Stimulated activated CD4-positive, alpha-beta T cell treated with anti-CD3 and anti-CD28 coated beads, Interleukin-12 subunit alpha, Interleukin-12 subunit beta, amount 100 ng/mL, for 48 hours (primary cell): ENCODE results near the gene PIP4K2C.

Experiments
- DNase-seq, 3 donors: peaks; one replicate each; pipeline ENCODE4 v3.0.0-alpha.2; 2020; ENCODE audit warnings: low read depth in 2 of 3, low spot score in 1 of 3

PIP4K2C gene

GRCh38 chr12:57590864-57591781 lies at the start of gene PIP4K2C:
PIP4K2C (plus strand) TSS chr12:57591192; CDS start chr12:57591290, 98 bp downstream.
- DNase-seq: peak; percentile 58 to 77 (median 62)

DNA sequence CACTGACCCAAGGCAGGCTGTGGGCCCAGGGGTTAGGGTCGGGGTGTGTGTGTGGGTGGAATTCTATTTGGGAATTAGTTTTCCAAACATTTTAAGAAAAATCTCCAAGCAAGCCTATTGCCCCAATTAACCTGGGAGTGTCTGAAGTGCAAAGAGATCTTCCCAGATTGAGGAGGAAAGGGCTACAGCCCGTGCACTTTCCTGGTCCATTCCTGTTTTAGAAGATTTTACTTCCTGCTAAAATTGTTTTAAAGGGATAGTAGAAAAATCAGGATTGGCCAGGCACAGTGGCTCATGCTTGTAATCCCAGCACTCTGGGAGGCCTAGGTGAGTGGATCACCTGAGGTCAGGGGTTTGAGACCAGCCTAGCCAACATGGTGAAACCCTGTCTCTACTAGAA lies 49.3 kb upstream of the PIP4K2C start:
- DNase-seq: no peak

- no peak for DNase-seq
Measured at GRCh38 chr12:57543581-57543980, 47.4 kb upstream of the PIP4K2C start.

- no peak for DNase-seq
Measured at GRCh38 chr12:57545809-57546437, 45.1 kb upstream of the PIP4K2C start.

- DNase-seq: peak; percentile 93 to 94 (median 93)
Measured at GRCh38 chr12:57546438-57547287, 44.3 kb upstream of the PIP4K2C start, which contains the start of gene DCTN2. DCTN2 (minus strand) TSS chr12:57547192; CDS start chr12:57547063, 129 bp downstream.

GRCh38 chr12:57547288-57548012 lies 43.5 kb upstream of the PIP4K2C start:
- DNase-seq: no peak

DNA sequence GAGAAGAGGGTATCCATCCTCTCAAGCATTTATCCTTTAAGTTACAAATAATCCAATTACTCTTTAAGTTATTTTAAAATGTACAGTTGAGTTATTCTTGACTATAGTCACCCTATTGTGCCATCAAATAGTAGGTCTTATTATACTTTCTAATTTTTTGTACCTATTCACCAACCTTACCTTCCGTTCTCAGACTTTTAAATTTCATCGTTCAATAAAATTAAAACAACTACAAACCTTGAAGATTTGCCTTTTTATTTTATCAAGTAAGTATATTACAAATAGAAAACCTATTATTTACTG lies 43.0 kb upstream of the PIP4K2C start:
- DNase-seq: no peak

DNA sequence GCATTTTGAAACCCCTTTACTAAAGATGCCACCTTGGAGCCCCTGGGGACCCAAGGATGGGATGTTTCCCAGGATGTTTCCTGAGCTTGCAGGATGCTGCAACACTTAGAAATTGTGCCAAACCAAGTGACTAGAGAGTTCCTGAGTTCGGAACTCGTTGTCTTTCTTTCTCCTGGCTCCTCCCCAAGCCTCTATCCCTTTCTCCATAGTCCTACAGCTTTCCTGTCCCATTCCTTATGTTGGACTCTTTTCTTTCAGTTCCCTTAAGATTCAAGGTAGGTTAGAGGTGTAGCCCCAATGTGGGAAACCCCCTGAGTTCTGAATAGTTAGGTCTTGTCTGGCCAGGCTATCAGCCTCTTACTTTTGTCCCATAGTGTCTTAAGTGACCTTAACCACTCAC lies 42.5 kb upstream of the PIP4K2C start:
- no peak for DNase-seq

DNA sequence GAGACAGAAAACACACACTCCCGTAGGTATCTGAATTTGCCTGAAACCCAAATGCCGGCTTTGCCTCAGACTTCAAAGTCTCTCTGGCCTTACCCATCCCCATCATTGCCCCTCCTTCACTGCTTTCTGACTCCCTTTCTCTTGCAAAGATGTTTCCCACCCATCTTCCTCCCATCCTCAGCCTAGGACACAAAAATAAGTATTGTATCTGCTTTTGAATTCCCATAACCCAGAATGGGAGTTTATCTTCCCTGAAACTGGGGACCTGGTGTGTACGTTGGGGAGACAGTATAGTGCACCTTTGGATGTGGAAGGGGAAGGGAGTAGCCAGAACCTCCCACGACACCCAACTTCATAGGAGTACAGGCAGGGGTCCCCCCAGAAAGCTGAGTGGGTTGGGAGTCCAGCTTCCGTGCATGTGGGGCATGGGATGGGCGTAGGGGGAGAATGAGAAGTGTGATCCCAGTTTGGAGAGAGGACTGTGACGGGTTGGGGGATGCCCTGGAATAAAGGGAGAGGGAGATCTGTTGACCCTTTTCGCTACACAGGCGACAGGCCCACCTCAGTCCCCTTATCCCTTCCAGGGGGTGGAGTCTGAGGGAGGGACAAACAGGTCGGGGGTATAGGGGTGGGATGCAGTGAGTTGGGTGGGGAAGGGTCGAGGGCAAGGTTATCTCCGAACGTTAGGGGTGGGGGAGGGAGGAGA lies 41.6 kb upstream of the PIP4K2C start:
- no peak for DNase-seq

GRCh38 chr12:57549909-57550640 lies 40.9 kb upstream of the PIP4K2C start, which contains the start of gene KIF5A:
KIF5A (plus strand) TSS chr12:57550044; CDS start chr12:57550272, 228 bp downstream.
- DNase-seq: peak; percentile 28 to 44 (median 40)

- no peak for DNase-seq
Measured at GRCh38 chr12:57550641-57551549, 40.1 kb upstream of the PIP4K2C start.

- DNase-seq: no peak
Measured at GRCh38 chr12:57551637-57552305, 39.2 kb upstream of the PIP4K2C start.

DNA sequence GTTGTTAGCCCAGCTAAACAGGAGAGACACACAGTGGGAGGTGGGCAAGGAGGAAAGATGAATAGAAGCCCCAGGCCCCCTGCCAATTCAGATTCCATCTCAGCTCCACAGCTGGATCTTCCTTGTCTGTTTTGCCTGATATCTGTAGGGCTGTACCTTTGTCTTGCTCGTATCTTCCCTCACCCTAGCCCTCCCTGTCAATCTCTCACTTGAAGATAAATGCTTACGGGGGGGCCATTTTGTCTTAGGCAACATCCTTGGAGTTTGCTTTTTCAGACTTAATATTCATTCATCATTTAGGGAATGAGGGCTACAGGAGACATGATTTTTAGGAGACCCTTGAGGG lies 38.7 kb upstream of the PIP4K2C start:
- no peak for DNase-seq

- no peak for DNase-seq
Measured at GRCh38 chr12:57552835-57553313, 38.1 kb upstream of the PIP4K2C start.

- no peak for DNase-seq
Measured at GRCh38 chr12:57553343-57554202, 37.4 kb upstream of the PIP4K2C start.

DNA sequence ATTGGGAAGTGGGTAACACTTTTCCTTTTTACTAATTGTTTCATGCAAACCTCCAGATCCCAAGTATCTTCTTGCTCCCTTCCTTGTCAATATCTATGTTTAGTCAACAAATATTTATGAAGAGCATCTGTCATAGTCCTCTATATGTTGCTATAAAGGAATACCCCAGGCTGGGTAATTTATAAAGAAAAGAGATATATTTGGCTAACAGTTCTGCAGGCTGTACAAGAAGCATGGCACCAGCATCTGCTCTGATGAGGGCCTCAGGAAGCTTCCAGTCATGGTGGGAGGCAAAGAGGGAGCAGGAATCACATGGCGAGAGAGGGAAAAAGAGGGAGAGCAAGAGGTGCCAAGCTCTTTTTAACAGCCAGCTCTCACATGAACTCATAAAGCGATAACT lies 36.5 kb upstream of the PIP4K2C start:
- DNase-seq: no peak

DNA sequence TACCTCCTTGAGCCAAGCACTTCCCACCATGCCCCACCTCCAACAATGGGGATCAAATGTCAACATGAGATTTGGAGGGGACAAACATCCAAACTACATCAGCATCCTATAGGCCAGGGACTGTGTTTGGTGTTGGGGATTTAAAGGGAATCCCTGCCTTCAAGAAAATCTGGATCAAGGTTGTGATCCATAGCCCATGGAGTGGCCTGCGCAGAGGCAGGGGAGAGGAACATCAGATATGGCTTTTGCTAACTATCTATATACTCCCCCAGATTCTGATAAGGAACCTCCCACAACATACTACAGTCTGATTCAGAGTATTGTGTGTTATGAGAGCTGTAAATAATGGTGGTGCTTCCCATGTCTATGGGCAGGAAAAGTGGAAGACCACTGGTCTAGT lies 36.1 kb upstream of the PIP4K2C start:
- no peak for DNase-seq
